A549 (cell line): ENCODE results near the gene KRT73. TPM values are rescaled to one million over a fixed set of nuclear protein-coding genes. Genes with fewer than 3 reads are reported as not detected.

ENCODE experiments used
- ATAC-seq, 2 experiments: fragments of 200-7000 bp in 1 of 2; fragments of >200 bp in 1 of 2; cut with Nextera tagmentation in 1 of 2; cut with Tn5 transposase in 1 of 2; 3 replicates each; pipeline versions ENCODE4 v1.8.0 to v1.9.1; 2018 to 2020; ENCODE audit warnings: mild to moderate bottlenecking in 1 of 2, moderate library complexity in 1 of 2
- CTCF ChIA-PET: fragments of 300-600 bp; sonication (Branson Sonifier 250); formaldehyde crosslinking; extraction: SDS; loops from one replicate; lab custom pipeline; 2021; ENCODE audit warnings: antibody characterized with exemption, inconsistent platforms; lab: Yijun Ruan, JAX
- POLR2A ChIA-PET: fragments of 350-600 bp; formaldehyde crosslinking; extraction: SDS; loops from one replicate; lab custom pipeline; 2021; ENCODE audit warnings: antibody characterized with exemption, inconsistent platforms; lab: Yijun Ruan, JAX
- DNase-seq, 2 experiments: peaks; one replicate each; pipeline versions ENCODE4 v3.0.0 to v3.0.0-alpha.2; 2011 to 2016; ENCODE audit warnings: low read depth in 1 of 2, low spot score in 1 of 2
- FAIRE-seq: peaks from 2 replicates; lab custom pipeline; 2011; peaks lifted over from hg19 to GRCh38; lab: Jason Lieb, UNC
- H3K27ac ChIP-seq, 2 experiments: fragments of >200 bp; sonication (Bioruptor Twin); formaldehyde crosslinking; 3 replicates each; pipeline ENCODE4 v1.5.1; 2016 to 2017
- H3K4me1 ChIP-seq: fragments of >200 bp; sonication (Bioruptor Twin); formaldehyde crosslinking; 3 replicates; pipeline ENCODE4 v1.6.1; 2016
- H3K4me2 ChIP-seq: fragments of >200 bp; sonication (Bioruptor Twin); formaldehyde crosslinking; 3 replicates; pipeline ENCODE4 v1.6.1; 2016
- H3K4me3 ChIP-seq: fragments of >200 bp; sonication (Bioruptor Twin); formaldehyde crosslinking; 3 replicates; pipeline ENCODE4 v1.5.1; 2016
- H3K9me3 ChIP-seq: fragments of >200 bp; sonication (Bioruptor Twin); formaldehyde crosslinking; 3 replicates; pipeline ENCODE4 v1.6.1; 2016
- CEBPB ChIP-seq, 2 experiments: fragments of >200 bp in 1 of 2; sonication (Bioruptor Twin) in 1 of 2; formaldehyde crosslinking in 1 of 2; IDR thresholded peaks; 2 replicates each; pipeline ENCODE4 v1.6.1; 2012 to 2016
- CTCF ChIP-seq: fragments of >200 bp; sonication (Bioruptor Twin); formaldehyde crosslinking; IDR thresholded peaks from 3 replicates; pipeline ENCODE4 v1.5.1; 2016
- E2F6 ChIP-seq: IDR thresholded peaks from 2 replicates; pipeline ENCODE4 v1.6.1; 2012; ENCODE audit warnings: low read depth, borderline replicate concordance
- EHF ChIP-seq: fragments of 250-450 bp; sonication (Bioruptor Pico); IDR thresholded peaks from 2 replicates; pipeline ENCODE4 v1.5.0; 2020; ENCODE audit warnings: mild to moderate bottlenecking
- EP300 ChIP-seq, 2 experiments: fragments of >200 bp; sonication (Bioruptor Twin); formaldehyde crosslinking; IDR thresholded peaks; 2 replicates in 1 of 2; 3 replicates in 1 of 2; pipeline ENCODE4 v1.6.1; 2016 to 2017
- ESRRA ChIP-seq: fragments of 150-350 bp; IDR thresholded peaks from 2 replicates; pipeline ENCODE4 v1.6.1; 2014; ENCODE audit warnings: mild to moderate bottlenecking, low read length, borderline replicate concordance
- HES2 ChIP-seq: fragments of >200 bp; sonication (Bioruptor Twin); formaldehyde crosslinking; IDR thresholded peaks from 2 replicates; pipeline ENCODE4 v1.6.1; 2016
- HMGXB4 ChIP-seq: fragments of 250-450 bp; sonication (Bioruptor Pico); IDR thresholded peaks from 2 replicates; pipeline ENCODE4 v1.5.0; 2021; ENCODE audit warnings: mild to moderate bottlenecking, moderate library complexity, borderline replicate concordance
- HOXA7 ChIP-seq: fragments of 250-450 bp; sonication (Bioruptor Pico); IDR thresholded peaks from 2 replicates; pipeline ENCODE4 v1.5.0; 2020; ENCODE audit warnings: mild to moderate bottlenecking, moderate library complexity
- HOXB5 ChIP-seq: fragments of 250-450 bp; sonication (Bioruptor Pico); IDR thresholded peaks from 2 replicates; pipeline ENCODE4 v1.5.0; 2020; ENCODE audit warnings: mild to moderate bottlenecking, moderate library complexity
- JUN ChIP-seq, 2 experiments: fragments of >200 bp; sonication (Bioruptor Twin); formaldehyde crosslinking; IDR thresholded peaks; 2 replicates in 1 of 2; 3 replicates in 1 of 2; pipeline ENCODE4 v1.6.1; 2016 to 2017
- KDM5A ChIP-seq: fragments of 200-600 bp; sonication (generic); IDR thresholded peaks from 2 replicates; pipeline ENCODE4 v1.6.1; 2016; ENCODE audit warnings: antibody characterized with exemption, mild to moderate bottlenecking
- NPAS2 ChIP-seq: fragments of 250-450 bp; sonication (Bioruptor Pico); IDR thresholded peaks from 2 replicates; pipeline ENCODE4 v1.8.0; 2022; ENCODE audit warnings: mild to moderate bottlenecking, moderate library complexity, borderline replicate concordance
- POLR2A ChIP-seq: IDR thresholded peaks from 2 replicates; pipeline ENCODE4 v1.6.1; 2012; ENCODE audit warnings: mild to moderate bottlenecking, low read length
- RAD21 ChIP-seq, 2 experiments: fragments of >200 bp in 1 of 2; sonication (Bioruptor Twin) in 1 of 2; formaldehyde crosslinking in 1 of 2; IDR thresholded peaks in 1 of 2; conservative IDR thresholded peaks in 1 of 2; 2 replicates in 1 of 2; 3 replicates in 1 of 2; pipeline ENCODE4 v1.6.1; 2012 to 2018; ENCODE audit warnings: inconsistent platforms in 1 of 2
- RARB ChIP-seq: fragments of 250-450 bp; sonication (Bioruptor Pico); IDR thresholded peaks from 2 replicates; pipeline ENCODE4 v1.8.0; 2021; ENCODE audit warnings: mild to moderate bottlenecking, moderate library complexity
- RFX5 ChIP-seq: fragments of 450-650 bp; IDR thresholded peaks from 2 replicates; pipeline ENCODE4 v1.7.1; 2014; ENCODE audit warnings: antibody characterized with exemption, mild to moderate bottlenecking, moderate library complexity
- RNF2 ChIP-seq: fragments of 200-600 bp; sonication (generic); IDR thresholded peaks from 2 replicates; pipeline ENCODE4 v1.6.1; 2016; ENCODE audit warnings: low read depth, mild to moderate bottlenecking, antibody characterized with exemption, moderate library complexity, borderline replicate concordance
- ZC3H11A ChIP-seq: fragments of 450-650 bp; IDR thresholded peaks from 2 replicates; pipeline ENCODE4 v1.6.1; 2014; ENCODE audit warnings: antibody characterized with exemption, mild to moderate bottlenecking
- ZFP36 ChIP-seq: fragments of 450-650 bp; IDR thresholded peaks from 2 replicates; pipeline ENCODE4 v1.6.1; 2014; ENCODE audit warnings: borderline replicate concordance; ENCODE audit not compliant: partially characterized antibody
- ZSCAN20 ChIP-seq: fragments of 250-450 bp; sonication (Bioruptor Pico); IDR thresholded peaks from 2 replicates; pipeline ENCODE4 v1.8.0; 2022; ENCODE audit warnings: mild to moderate bottlenecking, moderate library complexity
- WGBS: methylation state at CpG from one replicate; pipeline ENCODE4 v1.1.6; 2017; ENCODE audit errors: missing lambda C conversion rate; 5-methylcytosine and 5-hydroxymethylcytosine counted together
- polyA plus RNA-seq, 4 experiments: library from polyadenylated mRNA; depleted of rRNA in 3 of 4; stranded (reverse); fragments of >200 nt; fragmentation: RNase III in 1 of 4; extraction: RNeasy Plus Mini Kit Qiagen cat#74134 plus additional on column Dnase treatment in 1 of 4; gene quantifications; 2 replicates in 3 of 4; 3 replicates in 1 of 4; pipeline ENCODE4 v1.2.3, GENCODE V29; 2011 to 2017
- TF ChIP-seq, protein P1 (sequence below): fragments of 450-650 bp; IDR thresholded peaks from 2 replicates; pipeline ENCODE4 v1.6.1; 2014; ENCODE audit warnings: antibody characterized with exemption

KRT73 gene
- polyA plus RNA-seq, 2 of the 4 experiments (the other 2 are of a cell fraction): not detected

GRCh38 chr12:52566847-52567291, 51.5 kb downstream of the KRT73 start (continued):
- TF ChIP-seq HOXA7 (CRISPR knock-in tag): no peak
- no peak for TF ChIP-seq POLR2A
- TF ChIP-seq ESRRA: no peak
- no peak for TF ChIP-seq HMGXB4 (CRISPR knock-in tag)
- TF ChIP-seq CEBPB (IDR thresholded peaks at IDR 0.05): no peak

DNA sequence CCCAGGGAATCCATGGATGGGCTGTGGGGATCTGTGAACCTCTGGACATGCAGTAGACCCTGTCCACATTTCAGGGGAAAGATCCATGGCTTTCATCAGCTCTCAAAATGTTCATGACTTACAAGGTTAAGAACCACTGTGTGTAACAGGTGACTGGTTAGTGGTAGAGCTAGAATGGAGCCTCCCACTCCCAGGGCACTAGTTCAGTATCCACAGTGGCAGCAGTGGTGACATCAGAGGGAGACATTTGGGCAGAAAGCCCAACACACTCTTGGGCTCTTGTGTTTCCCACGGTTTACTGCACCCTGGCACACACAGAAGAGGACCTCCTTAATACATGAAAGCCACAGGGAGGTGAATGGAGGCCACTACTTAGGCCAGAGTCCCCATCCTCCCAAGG, 53.8 kb downstream of the KRT73 start:
- ChIA-PET CTCF (interaction anchor here (0.7 to 2.2 kb wide), 4 partner anchors 8 to 316 kb away, joined by 3 to 7 read pairs (median 4); no protein-coding TSS in a partner anchor), POLR2A (no interaction called here)
- Histone ChIP-seq H3K9me3 (no peaks in the 10 kb centered on the region), H3K4me2 (no peak overlapping the region), H3K4me1 (no peaks in the 10 kb centered on the region), H3K4me3 (no peak overlapping the region), H3K27ac (no peak overlapping the region)
- WGBS: 20% methylated on average over 1 of the region's 1 CpG
- TF ChIP-seq NPAS2: no peak
- TF ChIP-seq ZC3H11A: no peak
- TF ChIP-seq HOXB5 (CRISPR knock-in tag): no peak
- TF ChIP-seq CTCF: no peak
- no peak for TF ChIP-seq ZFP36
- TF ChIP-seq, protein P1, sequence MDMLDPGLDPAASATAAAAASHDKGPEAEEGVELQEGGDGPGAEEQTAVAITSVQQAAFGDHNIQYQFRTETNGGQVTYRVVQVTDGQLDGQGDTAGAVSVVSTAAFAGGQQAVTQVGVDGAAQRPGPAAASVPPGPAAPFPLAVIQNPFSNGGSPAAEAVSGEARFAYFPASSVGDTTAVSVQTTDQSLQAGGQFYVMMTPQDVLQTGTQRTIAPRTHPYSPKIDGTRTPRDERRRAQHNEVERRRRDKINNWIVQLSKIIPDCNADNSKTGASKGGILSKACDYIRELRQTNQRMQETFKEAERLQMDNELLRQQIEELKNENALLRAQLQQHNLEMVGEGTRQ: no peak
- no peak for TF ChIP-seq JUN (IDR thresholded peaks at IDR 0.05)
- TF ChIP-seq RAD21 (conservative IDR thresholded peaks at IDR 0.05 in 1 of 2, IDR thresholded peaks at IDR 0.05 in 1 of 2): no peak
- no peak for TF ChIP-seq POLR2A
- no peak for TF ChIP-seq RARB (CRISPR knock-in tag)
- TF ChIP-seq RNF2: no peak
- TF ChIP-seq RFX5: no peak
- no peak for TF ChIP-seq CEBPB (IDR thresholded peaks at IDR 0.05)
- no peak for TF ChIP-seq EP300 (IDR thresholded peaks at IDR 0.05)
- TF ChIP-seq ZSCAN20 (CRISPR knock-in tag): no peak
- TF ChIP-seq EHF (CRISPR knock-in tag): no peak
- TF ChIP-seq KDM5A: no peak
- no peak for TF ChIP-seq E2F6
- no peak for TF ChIP-seq HES2
- ATAC-seq (no peak), DNase-seq (no peak), FAIRE-seq (no peak)
